ENCODE results near the gene ZNF722.
"Not testable (repeated sequence)": the region's sequence is repeated elsewhere in the genome, so short reads cannot be mapped to it uniquely, and the experiment has no call there.

ZNF722 gene

DNA sequence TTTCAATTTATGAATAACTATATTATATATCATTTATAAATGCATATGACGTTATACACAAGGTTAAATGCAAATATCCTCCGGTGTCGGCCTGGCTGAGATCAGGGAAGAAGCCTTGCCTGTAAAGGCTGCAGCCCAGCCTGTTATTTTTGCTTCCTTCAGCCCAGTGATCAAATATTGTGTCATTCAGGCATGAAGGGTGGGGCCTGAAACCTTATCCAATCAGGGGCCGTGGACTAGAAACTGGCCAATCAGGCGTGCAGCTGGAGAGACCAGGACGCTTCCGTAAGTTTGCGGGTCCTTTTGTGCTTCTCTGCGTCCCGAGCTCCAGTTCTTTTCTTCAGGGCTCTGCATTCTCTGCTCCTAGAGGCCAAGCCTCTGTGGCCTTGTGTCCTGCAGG is at the start of gene ZNF722:
Gene ZNF722, plus strand, starts transcription at position 301 of the 400 bp plus-strand sequence. CDS start 113 bp downstream, outside the sequence.
- no peak for DNase-seq (ENCODE audit: low read depth, low spot score)

DNA sequence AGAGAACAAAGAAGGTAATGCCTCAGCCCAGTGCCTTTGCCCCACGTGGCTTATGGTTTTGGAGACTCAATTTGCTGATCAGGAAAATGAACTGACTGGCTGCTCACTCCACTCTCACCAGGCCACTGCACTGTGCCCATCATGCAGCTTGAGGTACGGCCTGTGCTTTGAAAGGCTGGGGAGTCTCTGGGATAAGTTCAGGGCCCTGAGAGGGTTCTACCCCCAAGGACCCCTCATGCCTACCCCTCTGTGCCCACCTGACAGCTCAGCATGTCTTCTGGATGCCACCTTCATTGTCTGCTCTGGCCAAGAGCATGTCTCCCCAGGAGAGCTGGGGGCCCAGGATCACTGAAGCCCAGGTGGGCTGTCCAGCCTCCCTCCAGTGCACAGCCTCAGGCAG is 45.5 kb upstream of the ZNF722 start:
- no peak for DNase-seq (ENCODE audit: low read depth, low spot score)

DNA sequence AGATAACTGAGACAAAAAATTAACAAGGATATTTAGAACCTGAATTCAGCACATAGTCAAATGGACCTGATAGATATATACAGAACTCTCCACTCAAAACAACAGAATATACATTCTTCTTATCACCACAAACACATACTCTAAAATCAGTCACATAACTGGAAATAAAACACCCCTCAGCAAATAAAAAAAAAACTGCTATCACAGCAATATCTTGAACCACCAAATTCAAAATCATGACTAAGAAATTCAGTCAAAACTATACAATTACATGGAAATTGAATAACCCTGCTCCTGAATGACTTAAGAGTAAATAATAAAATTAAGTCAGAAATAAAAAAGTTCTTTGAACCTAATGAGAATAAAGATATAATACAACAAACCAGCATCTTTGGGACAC is 30.0 kb upstream of the ZNF722 start:
- DNase-seq (ENCODE audit: low read depth, low spot score), result no peak

DNA sequence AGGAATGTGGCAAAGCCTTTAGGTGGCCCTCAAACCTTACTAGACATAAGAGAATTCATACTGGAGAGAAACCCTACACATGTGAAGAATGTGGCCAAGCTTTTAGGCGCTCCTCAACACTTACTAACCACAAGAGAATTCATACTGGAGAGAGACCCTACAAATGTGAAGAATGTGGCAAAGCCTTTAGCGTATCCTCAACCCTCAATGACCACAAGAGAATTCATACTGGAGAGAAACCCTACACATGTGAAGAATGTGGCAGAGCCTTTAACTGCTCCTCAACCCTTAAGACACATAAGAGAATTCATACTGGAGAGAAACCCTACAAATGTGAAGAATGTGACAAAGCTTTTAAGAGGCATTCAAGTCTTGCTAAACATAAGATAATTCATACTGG is 16.8 kb downstream of the ZNF722 start:
- DNase-seq (ENCODE audit: low read depth, low spot score), result not testable (repeated sequence)

DNA sequence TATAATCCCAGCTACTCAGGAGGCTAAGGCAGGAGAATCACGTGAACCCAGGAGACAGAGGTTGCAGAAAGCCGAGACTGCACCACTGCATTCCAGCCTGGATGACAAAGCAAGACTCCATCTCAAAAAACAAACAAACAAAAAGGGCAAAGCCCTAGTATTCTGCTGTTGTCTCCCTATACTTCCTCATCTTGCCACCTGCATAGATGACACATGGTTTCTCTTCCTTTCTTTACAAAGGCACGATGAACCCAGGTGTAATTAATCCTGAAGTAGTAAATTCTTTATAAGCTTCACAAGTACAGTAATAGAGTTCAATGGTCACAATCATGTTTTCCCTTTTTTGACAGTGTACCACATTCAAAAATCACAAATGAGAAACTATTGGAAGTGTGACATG is 36.7 kb downstream of the ZNF722 start:
- DNase-seq (ENCODE audit: low read depth, low spot score), result no peak

DNA sequence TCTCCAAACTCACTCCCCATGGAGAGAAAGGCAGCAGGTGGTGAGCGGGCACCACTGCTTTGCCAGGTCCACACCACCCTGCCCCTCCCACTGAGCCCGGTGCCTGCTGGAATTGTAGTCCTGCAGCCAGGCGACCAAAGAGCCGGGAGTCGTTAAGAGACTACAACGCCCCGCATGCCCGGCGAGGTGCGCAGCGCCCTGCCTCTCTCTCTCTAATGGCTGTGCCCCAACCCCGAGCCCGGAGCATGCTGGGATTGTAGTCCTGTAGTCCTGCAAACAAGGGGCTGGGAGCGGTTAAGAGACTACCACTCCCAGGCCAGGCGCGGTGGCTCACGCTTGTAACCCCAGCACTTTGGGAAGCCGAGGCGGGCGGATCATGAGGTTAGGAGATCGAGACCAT is 38.4 kb downstream of the ZNF722 start:
- no peak for DNase-seq (ENCODE audit: low read depth, low spot score)

DNA sequence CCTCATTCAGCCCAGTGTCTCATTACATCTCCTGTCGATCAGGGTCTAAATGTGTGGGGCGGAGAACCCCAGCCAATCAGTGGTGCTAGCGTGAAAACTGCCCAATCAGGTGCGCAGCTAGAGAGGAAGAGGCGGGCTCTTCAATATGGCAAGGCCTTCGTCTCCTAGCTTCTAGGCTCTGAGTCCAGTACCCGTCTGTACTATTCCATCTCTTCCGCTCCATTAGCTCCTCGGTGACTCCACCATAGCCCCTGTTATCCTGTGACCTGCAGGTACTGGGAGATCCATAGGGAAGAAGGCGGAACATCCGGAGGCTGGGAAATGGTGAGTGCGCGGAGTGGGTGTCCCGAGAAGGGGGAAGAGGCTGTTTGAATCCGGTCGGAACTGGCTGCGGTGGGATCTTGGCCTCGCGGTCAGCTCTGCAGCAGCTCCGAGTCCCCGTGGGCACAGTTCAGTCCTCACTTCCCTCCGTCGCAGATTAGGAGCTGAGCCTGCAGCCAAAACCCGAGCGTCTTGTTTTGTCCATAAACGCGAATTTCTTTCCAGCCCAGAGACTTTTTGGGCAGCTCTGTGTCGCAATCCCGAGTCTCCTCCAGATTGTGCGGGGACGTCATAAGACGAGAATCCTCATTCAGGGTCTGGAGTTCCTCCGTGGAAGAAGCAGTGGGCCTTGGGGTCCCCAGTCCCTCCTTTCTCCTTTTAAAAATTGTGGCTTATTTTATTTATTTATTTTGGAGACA is 46.8 kb downstream of the ZNF722 start, which contains the start of gene ZNF727:
Gene ZNF727, plus strand, starts transcription at position 134 of the 740 bp plus-strand sequence. Its CDS starts 188 bp downstream, at position 322.
- no peak for DNase-seq (ENCODE audit: low read depth, low spot score)

DNA sequence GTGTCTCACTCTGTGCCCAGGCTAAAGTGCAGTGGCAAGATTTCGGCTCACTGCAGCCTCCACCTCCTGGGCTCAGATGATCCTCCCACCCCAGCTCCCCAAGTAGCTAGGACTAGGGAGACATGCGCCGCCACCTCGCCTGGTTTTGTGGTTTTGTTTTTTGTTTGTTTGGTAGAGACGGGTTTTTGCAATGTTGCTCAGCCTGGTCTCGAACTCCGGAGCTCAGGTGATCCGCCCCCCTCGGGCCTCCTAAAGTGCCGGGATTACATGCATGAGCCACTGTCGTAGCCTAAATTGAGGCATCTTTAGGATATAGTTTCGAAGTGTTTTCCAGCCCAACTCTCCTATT is 47.4 kb downstream of the ZNF722 start:
- DNase-seq (ENCODE audit: low read depth, low spot score), result no peak

Measured in smooth muscle cell of the brain vasculature (primary cell).